ENCODE results near the gene AATF. TPM values are rescaled to one million over a fixed set of nuclear protein-coding genes. Genes with fewer than 3 reads are reported as not detected.

The AATF gene
- total and polyA plus RNA-seq, 2 of the 8 experiments (the other 6 are each of a cell fraction or from before 2014, with no cell fraction given): 20.1 to 62.8 TPM

GRCh38 chr17:37025238-37025637 lies 76.5 kb downstream of the AATF start:
- ChIA-PET POLR2A (ENCODE audit: partially characterized antibody) (no interaction called here), CTCF (ENCODE audit: partially characterized antibody) (no interaction called here)
- FAIRE-seq: no peak
- Histone ChIP-seq H3K56ac (replicated peaks; ENCODE audit: insufficient read length, low read depth, low read length) (no peak overlapping the region), H4K5ac (ENCODE audit: insufficient read length, low read depth, low read length) (no peak overlapping the region), H3K79me1 (ENCODE audit: low read depth, low read length) (no peaks in the 10 kb centered on the region; the same call in 1 of the 2 replicates), H3K4me3 (ENCODE audit: extremely low read depth in 1 of 4, insufficient read depth in 2 of 4, low read depth in 3 of 4, low read length in 4 of 4) (no peak overlapping the region), H3K27me3 (replicated peaks in 1 of 4; ENCODE audit: control insufficient read depth in 3 of 4, extremely low read depth in 1 of 4, insufficient read depth in 3 of 4, low read length in 3 of 4) (no peaks in the 10 kb centered on the region), H3K23me2 (ENCODE audit: low read depth, low read length) (no peaks in the 10 kb centered on the region), H3K4me1 (replicated peaks in 1 of 4; ENCODE audit: control insufficient read depth in 3 of 4, insufficient read depth in 4 of 4, low read length in 3 of 4) (no peaks in the 10 kb centered on the region), H3K18ac (ENCODE audit: extremely low read depth, low read length) (no peak overlapping the region), H2AFZ (ENCODE audit: low read length) (no peak overlapping the region), H3K4ac (replicated peaks; ENCODE audit: insufficient read length, low read depth, low read length) (no peak overlapping the region), H2BK20ac (ENCODE audit: low read length) (no peak overlapping the region), H2BK120ac (replicated peaks; ENCODE audit: low read depth, low read length) (no peak overlapping the region), H3K27ac (ENCODE audit: low read depth, low read length) (no peak overlapping the region), H4K8ac (ENCODE audit: extremely low read depth, insufficient read depth, low read length) (no peak overlapping the region), H3K9ac (replicated peaks in 1 of 4; ENCODE audit: extremely low read depth in 1 of 4, low read depth in 3 of 4, low read length in 3 of 4) (no peak overlapping the region), H4K91ac (replicated peaks; ENCODE audit: insufficient read length, low read length) (no peak overlapping the region), H3K36me3 (ENCODE audit: control insufficient read depth in 2 of 4, insufficient read depth in 4 of 4, low read length in 3 of 4) (peaks cover 0 to 3% (median 0%) of the 10 kb centered on the region in 4 experiments; a peak in 1 of 8 replicates), H3K4me2 (ENCODE audit: insufficient read depth in 1 of 2, low read depth in 2 of 2, low read length in 2 of 2) (no peak overlapping the region), H2BK12ac (ENCODE audit: low read depth, low read length) (no peak overlapping the region), H3K14ac (ENCODE audit: insufficient read length) (no peak overlapping the region), H3K9me3 (ENCODE audit: insufficient read depth in 2 of 2, low read depth in 1 of 2, low read length in 1 of 2) (no peaks in the 10 kb centered on the region), H2AK5ac (ENCODE audit: low read depth, low read length) (no peak overlapping the region), H2BK15ac (ENCODE audit: low read length) (no peak overlapping the region), H3K79me2 (ENCODE audit: control insufficient read depth in 1 of 2, insufficient read depth in 2 of 2, low read length in 2 of 2) (no peaks in the 10 kb centered on the region), H4K20me1 (replicated peaks in 1 of 2; ENCODE audit: control insufficient read depth in 1 of 2, insufficient read depth in 2 of 2, low read length in 2 of 2) (no peaks in the 10 kb centered on the region), H2BK5ac (ENCODE audit: low read depth, low read length) (no peak overlapping the region), H3K23ac (ENCODE audit: insufficient read length) (no peak overlapping the region)
- no peak for DNase-seq (ENCODE audit: low read depth in 1 of 2, low spot score in 2 of 2)
- 87% methylated on average over 8 of the region's 8 CpGs; no CpG with 5 or more reads in 1 of the 2 experiments for WGBS, 2 experiments (ENCODE audit: extremely low coverage in 1 of 2, insufficient coverage in 1 of 2, insufficient read length in 1 of 2, insufficient replicate concordance in 2 of 2, low coverage in 1 of 2, low lambda C conversion rate in 2 of 2, missing lambda C conversion rate in 1 of 2)
- TF ChIP-seq ASH2L (IDR thresholded peaks at IDR 0.05; ENCODE audit: low read length): no peak
- TF ChIP-seq MAFK (IDR thresholded peaks at IDR 0.05; ENCODE audit: low read depth, low read length): no peak

Measured in H1 (cell line).